ENCODE measurements around the gene ZNF502.

DNA sequence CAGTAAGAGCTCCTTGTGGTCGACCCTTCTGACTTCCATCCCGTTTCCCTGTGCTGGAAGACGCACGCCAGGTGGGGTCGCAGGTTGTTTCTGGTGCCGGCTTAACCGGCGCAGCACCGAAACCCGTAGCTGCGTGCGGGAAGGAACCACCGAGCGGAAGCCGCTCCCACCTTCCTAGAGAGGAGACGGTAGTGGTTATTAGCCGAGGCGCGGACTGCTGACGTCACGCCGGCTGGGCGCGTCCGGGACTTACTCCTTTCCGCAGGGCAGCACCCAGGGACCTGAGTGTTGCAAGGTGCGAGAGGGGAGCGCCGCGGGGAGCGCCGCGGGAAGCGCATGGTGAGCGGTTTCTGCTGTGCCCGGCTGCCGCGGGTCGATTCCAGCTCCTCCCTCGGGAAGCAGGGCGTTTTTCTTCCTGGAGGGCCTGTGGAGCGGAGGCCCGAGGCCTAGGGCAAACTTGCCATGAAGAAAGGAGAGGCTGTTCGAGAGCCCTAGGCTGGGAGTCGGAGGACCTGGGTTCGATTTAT is 17.0 kb downstream of the ZNF502 start, which contains the start of gene ZNF501:
- no peak for TF ChIP-seq EZH2 (IDR thresholded peaks at IDR 0.05; ENCODE audit: borderline replicate concordance, low read depth, low read length, poor library complexity, severe bottlenecking)
- TF ChIP-seq, protein P1, sequence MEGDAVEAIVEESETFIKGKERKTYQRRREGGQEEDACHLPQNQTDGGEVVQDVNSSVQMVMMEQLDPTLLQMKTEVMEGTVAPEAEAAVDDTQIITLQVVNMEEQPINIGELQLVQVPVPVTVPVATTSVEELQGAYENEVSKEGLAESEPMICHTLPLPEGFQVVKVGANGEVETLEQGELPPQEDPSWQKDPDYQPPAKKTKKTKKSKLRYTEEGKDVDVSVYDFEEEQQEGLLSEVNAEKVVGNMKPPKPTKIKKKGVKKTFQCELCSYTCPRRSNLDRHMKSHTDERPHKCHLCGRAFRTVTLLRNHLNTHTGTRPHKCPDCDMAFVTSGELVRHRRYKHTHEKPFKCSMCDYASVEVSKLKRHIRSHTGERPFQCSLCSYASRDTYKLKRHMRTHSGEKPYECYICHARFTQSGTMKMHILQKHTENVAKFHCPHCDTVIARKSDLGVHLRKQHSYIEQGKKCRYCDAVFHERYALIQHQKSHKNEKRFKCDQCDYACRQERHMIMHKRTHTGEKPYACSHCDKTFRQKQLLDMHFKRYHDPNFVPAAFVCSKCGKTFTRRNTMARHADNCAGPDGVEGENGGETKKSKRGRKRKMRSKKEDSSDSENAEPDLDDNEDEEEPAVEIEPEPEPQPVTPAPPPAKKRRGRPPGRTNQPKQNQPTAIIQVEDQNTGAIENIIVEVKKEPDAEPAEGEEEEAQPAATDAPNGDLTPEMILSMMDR (conservative IDR thresholded peaks at IDR 0.05; ENCODE audit: low read depth, low read length), result no peak
